ENCODE data around the gene GALK1.

Gene GALK1

DNA sequence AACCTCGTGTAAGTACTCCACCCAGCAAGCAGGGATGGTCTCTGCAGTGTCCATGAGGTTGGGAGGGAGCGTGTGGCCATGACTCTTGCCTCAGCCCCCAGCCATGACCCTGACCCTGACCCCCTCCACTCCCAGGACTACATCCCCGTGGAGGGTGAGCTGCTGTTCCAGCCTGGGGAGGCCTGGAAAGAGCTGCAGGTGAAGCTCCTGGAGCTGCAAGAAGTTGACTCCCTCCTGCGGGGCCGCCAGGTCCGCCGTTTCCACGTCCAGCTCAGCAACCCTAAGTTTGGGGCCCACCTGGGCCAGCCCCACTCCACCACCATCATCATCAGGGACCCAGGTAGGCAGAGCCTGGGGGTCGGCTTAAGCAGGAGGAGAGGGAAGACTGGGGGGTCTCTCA, 16.3 kb downstream of the GALK1 start:
- no peak for DNase-seq

DNA sequence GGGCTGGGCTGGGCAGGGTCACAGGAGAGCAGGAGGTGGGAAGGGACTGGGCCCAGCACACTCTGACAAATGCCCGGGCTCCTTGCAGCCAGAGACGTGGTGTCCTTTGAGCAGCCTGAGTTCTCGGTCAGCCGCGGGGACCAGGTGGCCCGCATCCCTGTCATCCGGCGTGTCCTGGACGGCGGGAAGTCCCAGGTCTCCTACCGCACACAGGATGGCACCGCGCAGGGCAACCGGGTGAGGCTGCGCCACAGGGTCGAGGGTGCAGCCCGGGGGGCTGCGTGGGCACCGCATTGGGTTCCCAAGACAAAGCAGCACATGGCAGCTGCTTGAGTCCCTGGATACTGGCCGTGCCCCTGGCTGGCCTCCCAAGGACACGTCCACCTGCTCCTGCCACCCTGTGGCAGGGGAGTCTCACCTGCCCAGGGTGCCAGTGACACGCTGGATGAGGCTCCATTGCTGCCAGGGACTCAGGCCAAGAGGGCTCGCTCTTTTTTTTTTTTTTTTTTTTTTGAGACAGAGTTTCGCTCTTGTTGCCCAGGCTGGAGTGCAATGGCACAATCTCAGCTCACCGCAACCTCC, 21.3 kb downstream of the GALK1 start:
- DNase-seq = no peak

DNA sequence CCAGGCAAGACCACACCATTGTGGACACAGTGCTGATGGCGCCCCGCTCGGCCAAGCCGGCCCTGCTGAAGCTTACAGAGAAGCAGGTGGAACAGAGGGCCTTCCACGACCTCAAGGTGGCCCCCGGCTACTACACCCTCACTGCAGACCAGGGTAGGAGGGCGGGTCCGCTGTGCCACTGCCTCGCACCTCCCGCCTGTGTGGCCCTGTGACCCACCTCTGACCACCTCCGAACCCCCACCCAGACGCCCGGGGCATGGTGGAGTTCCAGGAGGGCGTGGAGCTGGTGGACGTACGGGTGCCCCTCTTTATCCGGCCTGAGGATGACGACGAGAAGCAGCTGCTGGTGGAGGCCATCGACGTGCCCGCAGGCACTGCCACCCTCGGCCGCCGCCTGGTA, 22.7 kb downstream of the GALK1 start:
- no peak for DNase-seq

DNA sequence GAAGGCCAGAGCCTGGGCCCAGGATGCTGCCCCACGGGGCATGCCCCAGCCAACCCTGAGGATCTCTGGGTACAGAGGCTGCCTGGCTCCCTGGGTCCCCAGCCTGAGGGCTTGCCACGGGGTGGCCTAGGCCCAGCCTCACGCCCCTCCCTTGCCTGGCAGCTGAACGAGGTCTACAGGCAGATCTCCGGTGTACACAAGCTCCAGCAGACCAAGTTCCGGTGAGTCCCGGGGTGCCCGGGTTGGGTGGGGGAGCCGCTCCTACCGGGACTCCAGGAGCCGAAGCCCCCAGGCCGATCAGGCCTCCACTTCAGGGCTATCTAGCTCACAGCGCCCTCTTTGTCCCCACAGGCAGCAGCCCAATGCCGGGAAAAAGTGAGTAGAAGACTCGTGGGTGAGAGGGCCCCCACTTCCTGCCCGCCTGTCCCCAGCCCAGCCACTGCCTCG, 24.3 kb downstream of the GALK1 start:
- DNase-seq = no peak

DNA sequence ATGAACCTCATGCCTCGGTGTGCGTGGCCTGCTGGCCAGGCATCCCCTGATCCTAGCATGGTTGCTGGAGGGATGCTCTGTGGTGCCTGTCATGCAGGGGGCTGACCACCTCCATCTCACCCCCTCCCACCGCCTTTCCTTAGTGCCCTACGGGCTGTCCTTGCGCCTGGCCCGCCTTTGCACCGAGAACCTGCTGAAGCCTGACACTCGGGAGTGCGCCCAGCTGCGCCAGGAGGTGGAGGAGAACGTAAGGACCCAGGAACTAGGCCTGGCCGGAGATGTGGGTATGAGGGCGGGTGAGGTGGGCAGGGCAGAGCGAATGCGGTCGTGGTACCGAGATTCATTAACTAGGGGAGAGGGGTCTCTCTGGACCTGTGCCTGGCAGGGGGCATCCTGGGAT, 24.8 kb downstream of the GALK1 start:
- no peak for DNase-seq

DNA sequence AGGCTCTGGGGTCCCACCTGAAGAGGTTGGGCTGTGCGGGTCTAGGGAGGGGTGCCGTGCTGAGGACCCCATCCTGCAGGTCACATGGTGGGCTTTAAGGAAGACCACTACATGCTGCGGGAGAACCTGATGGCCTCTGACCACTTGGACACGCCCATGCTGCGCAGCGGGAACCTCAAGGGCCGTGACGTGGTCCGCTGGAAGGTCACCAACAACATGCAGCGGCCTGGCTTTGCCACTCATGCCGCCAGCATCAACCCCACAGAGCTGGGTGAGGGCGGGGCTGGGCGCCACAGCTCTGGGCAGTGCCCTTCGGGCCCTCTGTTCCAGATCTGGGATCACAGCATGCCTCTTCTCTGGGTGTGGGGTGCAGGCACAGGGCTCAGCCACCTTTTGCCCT, 25.2 kb downstream of the GALK1 start:
- DNase-seq = no peak

DNA sequence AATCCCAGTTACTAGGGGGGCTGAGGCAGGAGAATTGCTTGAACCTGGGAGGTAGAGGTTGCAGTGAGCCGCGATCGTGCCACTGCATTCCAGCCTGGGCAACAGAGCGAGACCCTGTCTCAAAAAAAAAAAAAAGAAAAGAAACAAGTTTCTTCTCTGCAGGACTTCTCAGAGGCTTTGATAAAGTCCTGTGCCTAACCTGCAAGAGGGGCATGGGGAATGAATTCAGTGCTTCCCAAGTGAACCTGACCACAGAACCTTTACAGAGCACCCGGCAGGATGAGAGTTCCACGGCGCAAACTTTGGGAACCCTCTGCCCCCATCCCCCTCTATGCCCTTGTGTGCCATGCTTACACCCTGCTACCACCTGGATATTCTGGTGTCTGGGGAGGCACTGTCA, 25.8 kb downstream of the GALK1 start:
- no peak for DNase-seq

DNA sequence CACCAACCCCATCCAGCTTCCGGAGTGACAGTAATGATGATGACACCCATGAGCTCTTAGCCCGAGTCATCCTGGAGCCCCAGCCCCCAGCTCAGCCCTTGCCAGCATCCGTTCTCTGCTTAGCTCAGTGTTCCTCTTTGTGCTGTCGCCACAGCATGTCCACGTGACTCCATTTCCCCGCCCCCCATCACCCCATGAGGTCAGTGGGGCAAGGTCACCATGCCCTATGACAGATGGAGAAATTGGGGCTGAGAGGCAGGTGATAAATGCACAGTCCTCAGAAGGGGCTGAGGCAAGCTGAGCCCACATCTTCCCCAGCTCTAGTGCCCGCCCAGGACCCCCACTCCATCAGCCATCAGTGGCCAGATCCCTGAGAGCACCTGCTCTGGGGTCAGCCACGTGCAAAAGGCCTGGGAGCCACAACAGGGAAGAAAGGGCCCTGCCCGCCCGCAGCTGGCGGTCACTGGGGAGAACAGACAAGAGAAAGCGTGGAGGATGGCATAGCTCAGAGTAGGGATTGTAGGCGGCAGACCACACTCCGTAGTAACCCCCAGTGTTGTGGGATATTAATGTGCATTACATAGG, 26.7 kb downstream of the GALK1 start:
- DNase-seq = no peak

DNA sequence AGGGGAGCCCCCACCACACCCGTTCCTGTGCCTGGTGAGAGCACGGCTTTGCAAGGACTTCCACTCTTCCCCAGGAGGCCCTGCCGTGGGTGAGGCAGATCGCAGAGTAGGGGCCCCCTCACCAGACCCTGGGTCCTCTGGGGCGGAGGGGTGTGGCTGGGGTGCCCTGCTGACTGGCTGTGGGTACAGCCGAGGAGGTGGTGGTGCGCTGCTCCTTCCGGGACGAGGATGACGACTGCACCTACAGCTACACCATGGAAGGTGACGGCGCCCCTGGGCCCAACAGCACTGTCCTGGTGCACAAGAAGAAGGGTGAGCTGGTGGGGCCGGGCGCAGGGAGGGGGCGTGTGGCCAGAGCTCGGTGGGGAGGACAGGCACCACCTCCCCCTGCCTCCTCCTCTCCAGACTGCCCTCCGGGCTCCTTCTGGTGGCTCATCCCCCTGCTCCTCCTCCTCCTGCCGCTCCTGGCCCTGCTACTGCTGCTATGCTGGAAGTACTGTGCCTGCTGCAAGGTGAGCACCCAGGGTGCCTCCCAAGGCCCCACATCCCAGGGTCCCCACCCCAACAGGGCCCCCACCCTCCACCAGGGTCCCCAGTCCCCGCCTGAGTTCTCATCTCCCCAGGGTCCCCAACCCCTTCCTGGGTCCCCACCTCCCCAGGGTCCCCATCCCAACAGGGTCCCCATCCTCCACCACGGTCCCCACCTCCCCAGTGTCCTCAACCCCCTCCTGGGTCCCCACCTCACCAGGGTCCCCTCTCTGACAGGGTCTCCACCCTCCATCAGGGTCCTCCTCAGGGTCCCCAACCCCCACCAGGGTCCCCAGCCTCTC, 27.6 kb downstream of the GALK1 start:
- DNase-seq = no peak

DNA sequence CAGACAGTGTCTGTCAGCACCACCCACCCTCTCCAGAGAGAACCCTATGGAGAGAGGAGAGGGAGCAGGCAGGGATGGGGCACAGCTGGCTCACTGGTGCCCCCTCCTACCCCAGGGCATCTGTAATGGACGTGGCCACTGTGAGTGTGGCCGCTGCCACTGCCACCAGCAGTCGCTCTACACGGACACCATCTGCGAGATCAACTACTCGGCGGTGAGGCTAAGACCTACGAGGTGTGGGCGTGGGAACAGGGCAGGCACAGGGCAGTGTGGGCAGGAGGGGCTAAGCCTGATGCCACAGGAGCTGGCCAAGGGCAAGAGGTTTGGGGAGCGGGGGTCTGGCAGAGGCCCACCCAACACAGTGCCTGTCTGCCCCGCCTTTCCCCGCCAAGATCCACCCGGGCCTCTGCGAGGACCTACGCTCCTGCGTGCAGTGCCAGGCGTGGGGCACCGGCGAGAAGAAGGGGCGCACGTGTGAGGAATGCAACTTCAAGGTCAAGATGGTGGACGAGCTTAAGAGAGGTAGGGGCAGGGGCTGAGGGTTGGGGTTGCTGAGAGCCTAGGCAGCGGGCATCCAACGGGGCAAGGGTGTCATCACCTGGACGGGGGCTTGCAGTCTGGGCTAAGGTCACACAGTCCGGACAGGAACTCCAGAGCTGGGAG, 28.7 kb downstream of the GALK1 start:
- no peak for DNase-seq

DNA sequence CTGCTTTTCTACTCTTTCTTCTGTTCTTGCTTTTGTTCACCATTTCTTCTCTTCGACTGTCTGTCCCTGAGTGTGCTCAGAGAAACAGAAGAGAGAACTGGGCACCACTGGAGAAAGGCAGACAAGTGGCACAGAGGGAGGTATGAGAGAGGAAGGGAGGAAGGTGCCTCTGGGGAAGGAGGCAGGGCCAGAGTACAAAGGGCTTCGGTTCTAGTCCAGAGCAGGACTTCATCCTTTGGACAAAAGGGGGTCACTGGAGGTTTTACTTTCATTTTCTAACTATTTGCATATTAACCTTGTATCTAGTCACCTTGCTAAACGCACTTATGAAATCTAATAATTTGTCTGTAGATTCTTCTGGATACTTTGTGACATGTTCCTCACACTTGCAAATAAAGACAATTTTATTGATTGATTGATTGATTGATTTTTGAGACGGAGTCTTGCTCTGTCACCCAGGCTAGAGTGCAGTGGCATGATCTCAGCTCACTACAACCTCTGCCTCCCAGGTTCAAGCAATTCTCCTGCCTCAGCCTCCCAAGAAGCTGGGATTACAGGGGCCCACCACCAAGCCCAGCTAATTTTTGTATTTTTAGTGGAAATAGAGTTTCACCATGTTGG, 30.2 kb downstream of the GALK1 start:
- DNase-seq = no peak

DNA sequence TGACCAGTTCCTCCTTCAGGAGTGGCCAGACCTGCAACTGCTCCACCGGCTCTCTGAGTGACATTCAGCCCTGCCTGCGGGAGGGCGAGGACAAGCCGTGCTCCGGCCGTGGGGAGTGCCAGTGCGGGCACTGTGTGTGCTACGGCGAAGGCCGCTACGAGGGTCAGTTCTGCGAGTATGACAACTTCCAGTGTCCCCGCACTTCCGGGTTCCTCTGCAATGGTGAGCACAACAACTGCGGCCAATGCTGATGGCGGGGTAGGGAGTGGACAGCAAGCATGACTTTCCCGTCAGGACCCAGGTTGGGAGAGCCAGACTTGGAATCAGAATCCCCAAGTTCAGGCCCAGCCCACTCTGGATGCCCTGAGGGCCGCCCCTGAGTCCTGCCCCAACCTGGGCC, 31.5 kb downstream of the GALK1 start:
- no peak for DNase-seq

DNA sequence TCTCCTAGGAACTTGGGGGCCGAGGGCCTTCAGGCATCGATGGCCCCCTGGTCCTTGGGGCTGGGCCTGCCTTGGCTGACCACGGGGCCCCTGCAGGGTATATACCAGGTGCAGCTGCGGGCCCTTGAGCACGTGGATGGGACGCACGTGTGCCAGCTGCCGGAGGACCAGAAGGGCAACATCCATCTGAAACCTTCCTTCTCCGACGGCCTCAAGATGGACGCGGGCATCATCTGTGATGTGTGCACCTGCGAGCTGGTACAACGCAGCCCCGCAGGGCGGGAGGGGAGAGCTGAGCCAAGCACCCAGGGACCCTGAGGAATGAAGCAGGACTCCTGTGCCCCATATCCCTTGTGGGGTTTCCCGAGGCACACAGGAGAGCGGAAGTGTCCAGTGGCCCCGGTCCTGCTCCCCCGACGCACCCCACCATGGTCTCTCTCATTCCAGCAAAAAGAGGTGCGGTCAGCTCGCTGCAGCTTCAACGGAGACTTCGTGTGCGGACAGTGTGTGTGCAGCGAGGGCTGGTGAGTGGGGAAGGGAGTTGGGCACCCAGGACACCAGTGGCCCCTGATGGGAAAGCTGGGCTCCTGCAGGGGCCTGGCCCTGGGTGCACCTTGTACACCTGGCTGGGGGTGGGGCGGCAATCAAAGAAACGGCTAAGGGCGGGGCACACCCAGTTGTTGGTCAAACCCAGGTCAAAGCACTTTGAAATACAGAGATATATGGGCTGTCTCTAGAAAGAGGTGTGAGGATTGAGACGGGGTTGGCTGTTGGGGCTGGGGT, 33.1 kb downstream of the GALK1 start:
- DNase-seq = no peak

DNA sequence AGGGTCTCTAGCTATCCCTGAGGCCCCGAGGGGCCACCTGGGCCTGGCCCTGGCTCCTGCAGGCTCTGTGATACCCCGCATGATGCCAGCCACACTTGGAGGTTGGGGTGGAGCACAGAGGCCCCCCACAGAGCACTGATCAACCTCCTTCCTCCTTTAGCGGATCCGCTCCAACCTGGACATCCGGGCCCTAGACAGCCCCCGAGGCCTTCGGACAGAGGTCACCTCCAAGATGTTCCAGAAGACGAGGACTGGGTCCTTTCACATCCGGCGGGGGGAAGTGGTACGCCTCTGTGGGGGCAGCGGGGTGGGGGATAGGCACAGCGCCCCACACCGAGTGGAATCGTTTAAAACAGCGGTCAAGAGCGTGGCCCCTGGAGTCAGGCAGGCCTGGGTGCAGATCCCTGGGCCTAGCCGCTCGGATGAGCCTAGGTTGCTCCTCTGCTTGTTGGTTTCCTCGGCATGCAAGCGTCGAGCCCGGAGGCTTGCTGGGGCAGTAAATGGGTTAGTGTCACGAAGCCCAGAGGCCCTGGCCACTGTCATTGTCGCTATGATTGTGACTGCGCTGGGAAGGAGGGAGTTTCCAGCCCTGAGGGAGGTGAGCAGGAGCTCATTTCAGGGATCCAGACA, 33.8 kb downstream of the GALK1 start:
- no peak for DNase-seq

DNA sequence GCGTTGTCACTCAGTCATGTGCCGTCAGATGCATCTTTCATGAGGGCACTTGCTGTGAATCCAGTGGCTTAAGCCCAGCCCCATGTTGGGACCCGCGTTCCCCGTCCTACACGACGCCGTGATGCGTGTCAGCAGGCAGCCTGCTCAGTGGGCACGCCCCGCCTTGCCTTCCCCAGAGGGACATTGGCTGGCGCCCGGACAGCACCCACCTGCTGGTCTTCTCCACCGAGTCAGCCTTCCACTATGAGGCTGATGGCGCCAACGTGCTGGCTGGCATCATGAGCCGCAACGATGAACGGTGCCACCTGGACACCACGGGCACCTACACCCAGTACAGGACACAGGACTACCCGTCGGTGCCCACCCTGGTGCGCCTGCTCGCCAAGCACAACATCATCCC, 34.9 kb downstream of the GALK1 start:
- no peak for DNase-seq

DNA sequence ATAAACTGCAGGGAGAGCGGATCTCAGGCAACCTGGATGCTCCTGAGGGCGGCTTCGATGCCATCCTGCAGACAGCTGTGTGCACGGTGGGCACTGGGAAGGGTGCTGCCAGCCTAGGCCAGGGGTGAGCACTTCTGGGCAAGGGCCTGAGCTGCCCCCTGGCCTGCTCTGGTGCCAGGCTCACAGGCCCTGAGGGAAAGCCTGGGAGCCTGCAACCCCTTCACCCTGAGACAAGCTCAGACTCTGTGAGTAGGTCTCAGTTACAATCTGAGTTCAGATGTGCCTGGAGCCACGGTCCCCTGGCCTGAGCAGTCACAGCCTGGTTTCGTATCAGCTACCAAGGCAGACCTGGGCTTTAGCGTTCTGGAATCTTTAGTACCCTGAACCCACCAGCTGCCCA, 35.6 kb downstream of the GALK1 start:
- no peak for DNase-seq

DNA sequence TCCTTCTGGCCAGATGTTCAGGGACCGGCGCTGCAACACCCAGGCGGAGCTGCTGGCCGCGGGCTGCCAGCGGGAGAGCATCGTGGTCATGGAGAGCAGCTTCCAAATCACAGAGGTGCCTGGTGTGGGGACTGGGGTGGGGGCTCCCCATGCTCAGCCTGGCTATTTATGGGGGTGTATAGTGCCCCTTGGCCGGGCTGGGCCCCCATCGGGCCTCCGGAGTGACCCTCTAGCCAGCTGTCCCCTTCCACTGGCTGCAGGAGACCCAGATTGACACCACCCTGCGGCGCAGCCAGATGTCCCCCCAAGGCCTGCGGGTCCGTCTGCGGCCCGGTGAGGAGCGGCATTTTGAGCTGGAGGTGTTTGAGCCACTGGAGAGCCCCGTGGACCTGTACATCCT, 37.6 kb downstream of the GALK1 start:
- no peak for DNase-seq

DNA sequence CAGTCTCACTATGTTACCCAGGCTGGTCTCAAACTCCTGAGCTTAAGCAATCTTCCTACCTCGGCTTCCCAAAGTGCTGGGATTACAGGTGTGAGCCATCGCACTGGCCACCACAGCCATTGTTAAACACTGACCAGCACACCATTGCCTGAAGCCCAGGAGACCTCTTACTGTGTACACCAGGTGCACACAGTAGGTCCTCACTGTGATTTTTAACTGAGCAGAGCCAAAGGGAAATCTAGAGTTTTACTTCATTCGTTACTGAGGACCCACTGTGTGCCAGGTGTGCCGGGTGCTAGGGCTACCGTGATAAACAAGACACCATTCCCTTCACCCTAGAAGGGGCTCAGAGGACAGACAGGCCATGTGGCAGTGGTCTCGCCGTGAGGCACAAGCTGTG, 39.5 kb downstream of the GALK1 start:
- no peak for DNase-seq

DNA sequence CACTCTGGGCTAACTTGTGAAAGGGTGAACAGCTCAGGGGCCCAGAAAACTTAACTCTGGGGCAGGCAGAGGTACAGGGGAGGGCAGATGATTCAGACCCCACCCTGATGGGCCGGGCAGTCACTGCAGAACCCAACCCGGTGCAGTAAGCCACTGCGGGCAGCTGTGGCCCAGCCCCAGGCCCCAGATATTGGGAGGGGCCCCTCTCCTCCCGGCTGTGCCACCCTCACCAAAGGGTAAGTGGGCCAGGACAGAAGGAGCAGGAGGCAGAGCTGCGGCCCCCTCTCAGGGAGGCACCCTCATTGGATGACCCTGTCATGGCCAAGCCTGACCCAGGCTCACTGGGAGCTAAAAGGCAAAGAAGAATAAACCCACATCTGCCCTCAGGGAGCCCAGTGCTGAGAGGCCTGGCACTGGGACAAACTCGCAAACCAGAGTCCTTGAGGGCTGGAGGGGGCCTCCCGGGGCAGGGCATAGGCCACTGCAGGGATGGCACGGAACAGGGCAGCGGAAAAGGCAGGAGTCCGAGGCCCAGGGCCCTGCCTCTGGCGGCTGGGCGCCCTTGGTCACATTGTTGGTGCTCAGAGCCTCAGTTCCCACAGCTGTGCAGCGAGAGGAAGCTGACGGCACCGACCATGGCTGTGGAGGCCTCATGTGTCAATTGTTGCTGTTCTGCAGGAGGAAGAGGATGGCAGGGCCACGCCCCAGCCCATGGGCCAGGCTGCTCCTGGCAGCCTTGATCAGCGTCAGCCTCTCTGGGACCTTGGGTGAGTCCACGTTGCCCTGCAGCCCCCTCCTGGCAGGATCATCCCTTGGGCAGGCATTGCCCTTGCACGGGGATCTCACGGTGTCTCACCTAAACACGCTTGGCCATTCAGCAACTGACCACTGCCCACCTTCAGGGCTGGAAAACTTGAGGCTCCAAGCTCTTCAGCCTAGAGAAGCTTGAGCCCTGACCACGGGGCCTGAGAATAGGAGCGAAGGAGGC, 40.7 kb downstream of the GALK1 start:
- DNase-seq = no peak

DNA sequence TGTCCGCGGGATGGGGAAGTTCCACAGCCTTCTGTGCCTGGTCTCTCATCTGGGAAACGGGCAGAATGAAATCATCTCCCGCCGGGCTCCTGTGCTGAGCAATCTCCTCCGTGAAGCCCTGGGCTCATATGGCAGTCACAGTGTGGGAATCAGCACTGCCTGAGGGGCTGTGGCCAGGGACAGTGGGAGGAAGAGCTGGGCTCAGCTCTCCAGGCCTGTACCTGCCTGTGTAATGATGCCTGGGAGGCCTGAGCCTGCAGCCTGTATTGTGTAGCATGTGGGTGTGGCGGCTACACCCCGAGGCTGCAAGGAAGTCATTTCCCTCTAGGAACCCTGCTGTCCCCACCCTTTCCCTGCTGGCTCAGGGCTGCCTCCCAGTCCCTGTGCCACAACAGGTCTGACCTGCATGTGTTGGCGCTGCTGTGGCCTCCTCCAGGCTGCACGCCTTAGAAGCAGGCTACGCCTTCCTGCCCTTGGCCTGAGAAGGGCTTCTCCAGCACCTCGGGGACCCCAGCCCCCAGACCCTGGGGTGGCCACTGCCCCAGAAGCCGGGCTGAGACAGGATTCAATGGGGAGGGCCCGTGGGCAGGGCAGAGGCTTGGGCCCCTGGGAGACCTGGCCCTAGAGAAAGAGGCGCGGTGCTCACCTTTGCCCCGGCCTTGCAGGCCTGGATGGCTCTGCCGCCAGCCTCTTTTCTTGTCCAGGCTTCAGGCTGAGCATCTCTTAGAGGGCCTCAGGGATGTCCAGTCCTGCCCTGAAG, 41.6 kb downstream of the GALK1 start:
- no peak for DNase-seq

Data from DMS79 treated with DMSO at 0.1 percent for 48 hours (cell line).